Prostate gland (tissue), 2 donors: ENCODE measurements around the gene KRT72. TPM values are rescaled to one million over a fixed set of nuclear protein-coding genes. Genes with fewer than 3 reads are reported as not detected.

Source experiments
- DNase-seq: peaks from one replicate; pipeline ENCODE4 v3.0.0-alpha.2; 2019; ENCODE audit warnings: low spot score
- H3K27ac ChIP-seq, 2 donors: fragments of 200-600 bp; sonication (generic); 2 replicates each; pipeline ENCODE4 v1.5.1; 2017 to 2019
- H3K27me3 ChIP-seq: fragments of 200-600 bp; sonication (generic); replicated peaks from 2 replicates; pipeline ENCODE4 v1.5.1; 2019; ENCODE audit not compliant: insufficient read depth
- H3K36me3 ChIP-seq, 2 donors: fragments of 200-600 bp; sonication (generic); 1 replicate in 1 of 2; 2 replicates in 1 of 2; pipeline versions ENCODE4 v1.5.1 to v1.8.1; 2017 to 2019
- H3K4me1 ChIP-seq: fragments of 200-600 bp; sonication (generic); replicated peaks from 2 replicates; pipeline ENCODE4 v1.5.1; 2019
- H3K4me3 ChIP-seq, 2 donors: fragments of 200-600 bp; sonication (generic); 2 replicates each; pipeline ENCODE4 v1.5.1; 2017 to 2019
- H3K9me3 ChIP-seq: fragments of 200-600 bp; sonication (generic); 2 replicates; pipeline ENCODE4 v1.5.1; 2017
- CTCF ChIP-seq, 4 experiments: fragments of 200-600 bp in 2 of 4; fragments of 450-650 bp in 2 of 4; sonication (generic) in 2 of 4; IDR thresholded peaks; 1 replicate in 3 of 4; 2 replicates in 1 of 4; pipeline ENCODE4 v1.5.1; 2016 to 2019; ENCODE audit warnings: antibody characterized with exemption in 4 of 4, mild to moderate bottlenecking in 2 of 4, moderate library complexity in 2 of 4
- POLR2A ChIP-seq: fragments of 450-650 bp; IDR thresholded peaks from one replicate; pipeline ENCODE4 v1.6.1; 2016; ENCODE audit warnings: antibody characterized with exemption, mild to moderate bottlenecking
- POLR2AphosphoS5 ChIP-seq: sonication (generic); formaldehyde crosslinking; IDR thresholded peaks from one replicate; pipeline ENCODE4 v1.6.1; 2017; ENCODE audit warnings: antibody characterized with exemption
- WGBS: methylation state at CpG from one replicate; pipeline ENCODE4 v1.1.5; 2018; 5-methylcytosine and 5-hydroxymethylcytosine counted together
- intact Hi-C: fragments of 100-400 bp; cut with DNase I; formaldehyde crosslinking; loops from one replicate; pipeline ENCODE4 v1.14.2; 2022
- total RNA-seq, 2 donors: library from RNA; depleted of rRNA; stranded (reverse); fragments of >200 nt; gene quantifications; one replicate each; pipeline ENCODE4 v1.1.0, GENCODE V29; 2016

The KRT72 gene
- total RNA-seq, 2 donors from 2014 or later: 22.1 TPM; not detected in 1

GRCh38 chr12:52617403-52617785 lies 16.1 kb upstream of the KRT72 start:
- no peaks in the 10 kb centered on the region for H3K36me3 ChIP-seq
- WGBS: 92% methylated on average over 7 of the region's 7 CpGs
- no peaks in the 10 kb centered on the region for H3K4me1 ChIP-seq
- TF ChIP-seq POLR2A: no peak
- no peak for TF ChIP-seq CTCF (IDR thresholded peaks at IDR 0.05)
- no peak for TF ChIP-seq POLR2AphosphoS5
- H3K27ac ChIP-seq: no peak overlapping the region
- no peaks in the 10 kb centered on the region for H3K27me3 ChIP-seq
- DNase-seq: no peak
- intact Hi-C loops: no loop called here
- no peaks in the 10 kb centered on the region for H3K9me3 ChIP-seq
- no peak overlapping the region for H3K4me3 ChIP-seq

- 86% methylated on average over 10 of the region's 10 CpGs for WGBS
- Histone ChIP-seq H3K27me3 (no peaks in the 10 kb centered on the region), H3K4me3 (no peak overlapping the region), H3K27ac (no peak overlapping the region), H3K4me1 (no peaks in the 10 kb centered on the region), H3K36me3 (no peaks in the 10 kb centered on the region), H3K9me3 (no peaks in the 10 kb centered on the region)
- intact Hi-C loops: no loop called here
- DNase-seq: no peak
- TF ChIP-seq POLR2A (no peak), CTCF (IDR thresholded peaks at IDR 0.05) (no peak), POLR2AphosphoS5 (no peak)
Observed at GRCh38 chr12:52616680-52617402, 15.6 kb upstream of the KRT72 start.

GRCh38 chr12:52615912-52616311 lies 14.6 kb upstream of the KRT72 start:
- H3K4me1 ChIP-seq: no peaks in the 10 kb centered on the region
- no peaks in the 10 kb centered on the region for H3K36me3 ChIP-seq
- H3K4me3 ChIP-seq: no peak overlapping the region
- intact Hi-C loops: no loop called here
- TF ChIP-seq CTCF (IDR thresholded peaks at IDR 0.05): no peak
- no peak for TF ChIP-seq POLR2AphosphoS5
- no peak for TF ChIP-seq POLR2A
- H3K27me3 ChIP-seq: no peaks in the 10 kb centered on the region
- WGBS: 89% methylated on average over 9 of the region's 9 CpGs
- no peak for DNase-seq
- H3K9me3 ChIP-seq: no peaks in the 10 kb centered on the region
- no peak overlapping the region for H3K27ac ChIP-seq

- Histone ChIP-seq H3K4me1 (no peaks in the 10 kb centered on the region), H3K27me3 (no peaks in the 10 kb centered on the region), H3K4me3 (no peak overlapping the region), H3K9me3 (no peaks in the 10 kb centered on the region), H3K36me3 (no peaks in the 10 kb centered on the region), H3K27ac (no peak overlapping the region)
- DNase-seq: no peak
- WGBS: 67% methylated on average over 6 of the region's 6 CpGs
- TF ChIP-seq CTCF (IDR thresholded peaks at IDR 0.05): no peak
- no peak for TF ChIP-seq POLR2A
- TF ChIP-seq POLR2AphosphoS5: no peak
- intact Hi-C loops: no loop called here
Observed at GRCh38 chr12:52615208-52615868, 14.1 kb upstream of the KRT72 start.
